Gastroesophageal sphincter (tissue), 3 donors: Measurements from ENCODE around the gene SEMA6A.

Experiments used
- POLR2A ChIP-seq, 2 donors: fragments of 450-650 bp; IDR thresholded peaks; one replicate each; pipeline ENCODE4 v1.6.1; 2017; ENCODE audit warnings: antibody characterized with exemption in 2 of 2, mild to moderate bottlenecking in 2 of 2, moderate library complexity in 1 of 2
- TF ChIP-seq, protein P1 (sequence below), 4 experiments: fragments of 200-600 bp in 2 of 4; fragments of 450-650 bp in 2 of 4; sonication (generic) in 1 of 4; IDR thresholded peaks; one replicate each; pipeline ENCODE4 v1.5.1; 2017 to 2019; ENCODE audit warnings: antibody characterized with exemption in 4 of 4, mild to moderate bottlenecking in 2 of 4, moderate library complexity in 2 of 4

DNA sequence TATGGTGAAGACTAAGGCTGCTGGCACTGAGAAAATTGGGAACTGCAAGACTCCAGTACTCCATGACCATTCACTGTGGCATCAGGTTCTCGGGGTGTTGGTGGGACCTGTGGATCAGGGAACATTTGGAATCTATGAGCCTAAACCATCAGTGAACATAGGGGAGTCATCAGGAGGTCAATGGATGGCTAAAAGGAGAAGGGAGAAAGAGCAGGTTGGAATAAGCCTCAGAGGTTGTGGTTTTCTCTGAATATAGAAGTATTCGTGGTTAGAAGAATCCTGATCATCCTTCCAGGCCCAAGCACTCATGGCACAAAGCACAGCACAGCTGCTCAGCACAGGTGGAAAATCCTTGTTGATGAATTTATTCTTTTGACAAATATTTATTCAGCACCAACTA, 156.6 kb downstream of the SEMA6A start:
- TF ChIP-seq, protein P1, sequence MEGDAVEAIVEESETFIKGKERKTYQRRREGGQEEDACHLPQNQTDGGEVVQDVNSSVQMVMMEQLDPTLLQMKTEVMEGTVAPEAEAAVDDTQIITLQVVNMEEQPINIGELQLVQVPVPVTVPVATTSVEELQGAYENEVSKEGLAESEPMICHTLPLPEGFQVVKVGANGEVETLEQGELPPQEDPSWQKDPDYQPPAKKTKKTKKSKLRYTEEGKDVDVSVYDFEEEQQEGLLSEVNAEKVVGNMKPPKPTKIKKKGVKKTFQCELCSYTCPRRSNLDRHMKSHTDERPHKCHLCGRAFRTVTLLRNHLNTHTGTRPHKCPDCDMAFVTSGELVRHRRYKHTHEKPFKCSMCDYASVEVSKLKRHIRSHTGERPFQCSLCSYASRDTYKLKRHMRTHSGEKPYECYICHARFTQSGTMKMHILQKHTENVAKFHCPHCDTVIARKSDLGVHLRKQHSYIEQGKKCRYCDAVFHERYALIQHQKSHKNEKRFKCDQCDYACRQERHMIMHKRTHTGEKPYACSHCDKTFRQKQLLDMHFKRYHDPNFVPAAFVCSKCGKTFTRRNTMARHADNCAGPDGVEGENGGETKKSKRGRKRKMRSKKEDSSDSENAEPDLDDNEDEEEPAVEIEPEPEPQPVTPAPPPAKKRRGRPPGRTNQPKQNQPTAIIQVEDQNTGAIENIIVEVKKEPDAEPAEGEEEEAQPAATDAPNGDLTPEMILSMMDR (IDR thresholded peaks at IDR 0.05) = no peak
- no peak for TF ChIP-seq POLR2A (IDR thresholded peaks at IDR 0.05)
